Transverse colon (tissue), 3 donors: Measurements from ENCODE around the gene EHMT1.

Experiments used
- POLR2A ChIP-seq: fragments of 450-650 bp; IDR thresholded peaks from one replicate; pipeline ENCODE4 v1.6.1; 2016; ENCODE audit warnings: antibody characterized with exemption, mild to moderate bottlenecking, moderate library complexity
- TF ChIP-seq, protein P1 (sequence below), 5 experiments: fragments of 200-600 bp in 3 of 5; fragments of 450-650 bp in 2 of 5; sonication (generic) in 3 of 5; IDR thresholded peaks; 1 replicate in 2 of 5; 2 replicates in 3 of 5; pipeline ENCODE4 v1.5.1; 2016 to 2017; ENCODE audit warnings: antibody characterized with exemption in 5 of 5, inconsistent platforms in 3 of 5, mild to moderate bottlenecking in 2 of 5, moderate library complexity in 1 of 5

GRCh38 chr9:137709411-137710101, 90.8 kb downstream of the EHMT1 start:
- no peak for TF ChIP-seq POLR2A
- TF ChIP-seq, protein P1, sequence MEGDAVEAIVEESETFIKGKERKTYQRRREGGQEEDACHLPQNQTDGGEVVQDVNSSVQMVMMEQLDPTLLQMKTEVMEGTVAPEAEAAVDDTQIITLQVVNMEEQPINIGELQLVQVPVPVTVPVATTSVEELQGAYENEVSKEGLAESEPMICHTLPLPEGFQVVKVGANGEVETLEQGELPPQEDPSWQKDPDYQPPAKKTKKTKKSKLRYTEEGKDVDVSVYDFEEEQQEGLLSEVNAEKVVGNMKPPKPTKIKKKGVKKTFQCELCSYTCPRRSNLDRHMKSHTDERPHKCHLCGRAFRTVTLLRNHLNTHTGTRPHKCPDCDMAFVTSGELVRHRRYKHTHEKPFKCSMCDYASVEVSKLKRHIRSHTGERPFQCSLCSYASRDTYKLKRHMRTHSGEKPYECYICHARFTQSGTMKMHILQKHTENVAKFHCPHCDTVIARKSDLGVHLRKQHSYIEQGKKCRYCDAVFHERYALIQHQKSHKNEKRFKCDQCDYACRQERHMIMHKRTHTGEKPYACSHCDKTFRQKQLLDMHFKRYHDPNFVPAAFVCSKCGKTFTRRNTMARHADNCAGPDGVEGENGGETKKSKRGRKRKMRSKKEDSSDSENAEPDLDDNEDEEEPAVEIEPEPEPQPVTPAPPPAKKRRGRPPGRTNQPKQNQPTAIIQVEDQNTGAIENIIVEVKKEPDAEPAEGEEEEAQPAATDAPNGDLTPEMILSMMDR (IDR thresholded peaks at IDR 0.05): no peak
